GM19240 (cell line): Measurements from ENCODE around the gene SYPL1.
"Not testable (repeated sequence)": the region's sequence is repeated elsewhere in the genome, so short reads cannot be mapped to it uniquely, and the experiment has no call there.

Source experiments
- DNase-seq: peaks from one replicate; pipeline ENCODE4 v3.0.0; 2011; ENCODE audit warnings: low spot score; ENCODE audit not compliant: insufficient read length

Gene SYPL1

GRCh38 chr7:106112118-106112971, at the start of gene SYPL1:
SYPL1 (minus strand) TSS chr7:106112312; CDS start chr7:106112208, 104 bp downstream.
- DNase-seq: peak; percentile 57

DNA sequence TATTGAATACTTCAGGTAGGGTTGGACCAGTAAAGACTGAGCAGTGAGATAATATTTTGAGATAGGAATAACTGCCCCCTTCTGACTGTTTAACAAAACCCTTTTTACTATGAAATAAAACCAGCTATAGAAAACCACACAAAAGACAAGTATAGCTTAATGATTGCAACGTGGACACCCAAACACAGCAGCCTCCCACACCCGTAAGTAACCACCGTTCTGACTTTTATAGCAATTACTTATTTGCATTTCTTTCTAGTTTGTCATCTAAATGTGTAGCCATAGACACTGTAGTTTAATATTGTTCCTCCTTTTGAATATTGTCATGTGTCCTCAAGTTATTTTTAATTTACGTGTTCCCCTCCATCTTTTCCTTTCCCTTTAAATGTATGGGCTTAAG, 42.9 kb upstream of the SYPL1 start:
- DNase-seq: no peak

DNA sequence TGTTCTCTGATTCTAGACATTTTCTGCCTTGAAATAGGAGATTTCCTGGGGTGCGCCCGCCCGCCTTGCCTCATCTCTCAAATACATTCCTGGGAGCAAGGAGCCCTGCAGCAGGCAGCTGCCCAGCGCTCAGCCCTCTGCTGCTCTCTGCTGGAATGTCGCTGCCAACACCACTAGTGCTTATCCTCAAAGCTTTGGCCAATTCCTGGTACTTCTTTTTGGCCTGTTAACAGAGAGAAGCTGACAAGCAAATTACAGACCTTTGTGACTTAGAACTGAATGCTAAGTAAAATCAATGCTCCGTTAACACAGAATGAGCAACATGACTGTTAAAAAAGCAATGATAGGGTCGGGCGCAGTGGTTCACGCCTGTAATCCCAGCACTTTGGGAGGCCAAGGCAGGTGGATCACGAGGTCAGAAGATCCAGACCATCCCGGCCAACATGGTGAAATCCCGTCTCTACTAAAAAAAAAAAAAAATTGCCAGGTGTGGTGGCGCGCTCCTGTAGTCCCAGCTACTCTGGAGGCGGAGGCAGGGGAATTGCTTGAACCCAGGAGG, 41.9 kb upstream of the SYPL1 start:
- peak; percentile 57 for DNase-seq

DNA sequence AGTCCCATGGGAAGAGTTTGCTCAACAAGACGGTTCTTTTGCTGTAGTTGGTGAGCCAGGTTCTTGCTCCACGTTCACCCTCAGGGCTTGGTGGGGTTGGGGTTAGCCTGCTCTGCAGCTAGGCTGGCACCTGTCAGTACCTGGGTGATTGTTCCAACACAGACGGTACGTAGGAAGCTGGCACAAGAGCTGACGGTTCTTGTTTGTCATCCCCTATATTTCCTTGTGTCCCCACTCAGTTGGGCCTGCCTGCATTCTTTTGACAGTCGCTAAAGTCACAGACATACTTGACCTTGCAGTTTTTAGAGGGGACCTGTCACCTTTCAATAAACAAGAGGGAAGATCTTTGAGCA, 40.2 kb upstream of the SYPL1 start:
- no peak for DNase-seq

GRCh38 chr7:106151459-106152312, 39.6 kb upstream of the SYPL1 start:
- no peak for DNase-seq

DNA sequence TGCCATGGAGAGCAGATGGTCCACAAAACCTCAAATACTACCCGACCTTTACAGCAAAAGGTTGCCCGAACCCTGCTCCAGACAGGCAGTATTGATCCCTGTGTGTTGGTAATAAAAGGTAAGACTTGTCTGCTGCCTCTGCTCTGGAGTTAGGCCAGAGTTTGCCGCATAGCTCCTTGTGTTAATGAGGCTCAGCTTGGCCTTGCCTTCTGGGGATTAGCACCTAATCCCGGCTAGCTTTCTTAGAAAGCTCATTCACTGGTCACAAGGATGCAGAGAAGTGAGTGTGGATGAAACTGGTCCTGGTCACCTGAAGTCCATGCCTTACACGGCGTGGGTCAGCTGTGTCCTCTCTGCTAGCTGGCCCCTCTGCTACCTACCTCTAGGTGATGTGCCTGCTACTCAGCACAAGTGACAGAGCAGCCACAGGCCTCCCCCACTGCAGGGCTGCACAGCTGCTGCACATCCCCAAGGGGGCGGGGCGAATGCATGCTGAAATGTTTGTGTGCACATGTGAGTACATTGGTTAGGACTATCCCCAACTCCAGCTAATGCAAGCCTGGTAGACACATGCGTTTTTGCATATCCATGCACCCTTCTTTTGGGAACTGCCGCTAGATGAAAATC, 31.7 kb upstream of the SYPL1 start:
- DNase-seq: no peak

- no peak for DNase-seq
These were observed 30.0 kb upstream of the SYPL1 start for GRCh38 chr7:106142136-106142535.

DNA sequence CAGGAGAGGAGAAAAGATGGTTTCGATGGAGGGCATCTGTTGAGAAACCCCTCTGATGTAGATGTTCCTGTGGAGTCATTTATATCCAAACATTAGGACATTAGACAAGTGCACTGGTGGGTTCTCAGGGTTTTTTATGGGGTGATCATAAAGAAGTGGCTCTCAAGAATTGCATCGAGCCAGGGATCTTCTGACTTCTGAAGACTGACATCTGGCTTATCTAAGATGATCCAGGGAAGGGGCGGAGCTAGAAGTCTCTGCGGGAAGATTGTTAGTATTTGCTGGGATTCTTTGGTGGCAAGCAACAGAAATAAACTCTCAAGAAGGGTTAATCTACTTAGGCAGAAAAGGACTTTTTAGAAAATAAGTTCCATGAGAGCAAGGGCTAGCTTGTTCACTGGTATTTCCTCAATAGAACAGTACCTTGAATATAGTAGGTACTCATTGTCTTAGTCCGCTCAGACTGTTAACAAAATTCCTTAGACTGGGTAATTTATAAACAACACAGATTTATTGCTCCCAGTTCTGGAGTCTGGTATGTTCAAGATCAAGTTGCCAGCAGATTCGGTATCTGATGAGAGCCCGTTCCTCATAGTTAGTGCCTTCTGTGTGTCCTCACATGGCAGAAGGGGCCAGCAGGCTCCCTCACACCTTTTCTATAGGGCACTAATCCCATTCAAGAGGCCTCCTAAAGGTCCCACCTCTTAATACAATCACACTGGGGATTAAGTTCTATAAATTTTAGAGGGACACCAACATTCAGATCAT, 28.5 kb upstream of the SYPL1 start:
- no peak for DNase-seq

- no peak for DNase-seq
These were observed 27.4 kb upstream of the SYPL1 start for GRCh38 chr7:106139265-106140251.

DNA sequence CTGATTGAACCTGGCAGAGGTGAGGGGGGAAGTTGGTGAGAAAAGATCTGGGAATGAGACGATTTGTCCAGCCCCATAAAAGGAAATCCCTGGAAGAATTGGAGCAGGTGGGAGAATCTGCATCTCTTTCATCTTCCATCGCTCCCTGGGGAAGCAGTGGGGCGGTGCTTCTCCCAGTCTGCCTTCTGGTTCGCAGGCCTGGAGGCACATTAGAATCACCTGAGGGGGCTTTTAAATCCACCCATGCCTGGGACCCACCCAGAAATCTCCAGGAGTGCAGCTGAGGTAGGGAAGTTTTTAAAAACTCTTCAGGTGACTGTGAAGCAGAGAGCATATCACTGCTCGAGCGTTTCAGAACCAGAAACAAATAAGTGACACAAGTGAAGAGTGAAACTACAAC, 26.7 kb upstream of the SYPL1 start:
- no peak for DNase-seq

DNA sequence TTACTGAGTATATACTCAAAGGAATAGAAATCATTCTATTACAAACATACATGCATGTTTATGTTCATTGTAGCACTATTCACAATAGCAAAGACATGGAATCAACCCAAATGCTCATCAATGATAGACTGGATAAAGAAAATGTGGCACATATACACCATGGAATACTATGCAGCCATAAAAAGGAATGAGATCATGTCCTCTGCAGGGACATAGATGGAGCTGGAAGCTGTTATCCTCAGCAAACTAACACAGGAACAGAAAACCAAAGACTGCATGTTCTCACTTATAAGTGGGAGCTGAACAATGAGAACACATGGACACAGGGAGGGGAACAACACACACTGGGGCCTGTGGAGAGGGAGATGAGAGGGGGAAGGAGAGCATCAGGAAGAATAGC, 26.1 kb upstream of the SYPL1 start:
- DNase-seq: not testable (repeated sequence)

- DNase-seq: no peak
These were observed 22.1 kb upstream of the SYPL1 start for GRCh38 chr7:106134241-106134640.

DNA sequence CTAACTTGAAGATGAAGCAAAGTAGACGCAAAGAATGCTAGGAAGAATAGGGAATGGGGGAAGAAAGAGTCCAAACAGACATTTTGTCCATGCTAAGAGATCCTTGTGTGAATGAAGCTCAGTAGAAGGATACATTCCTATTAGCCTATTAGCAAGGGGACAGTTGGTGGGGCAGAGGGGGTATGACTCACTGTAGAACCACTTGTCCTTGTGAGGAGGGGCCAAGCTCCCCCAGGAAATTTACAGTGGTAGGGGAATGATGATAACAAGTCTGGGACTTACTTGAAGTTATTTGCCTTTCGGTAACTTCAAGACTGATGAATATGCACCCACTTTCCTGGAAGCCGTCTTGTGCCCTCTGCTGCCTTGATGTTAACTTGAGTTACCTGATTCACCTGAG, 17.2 kb upstream of the SYPL1 start:
- no peak for DNase-seq

DNA sequence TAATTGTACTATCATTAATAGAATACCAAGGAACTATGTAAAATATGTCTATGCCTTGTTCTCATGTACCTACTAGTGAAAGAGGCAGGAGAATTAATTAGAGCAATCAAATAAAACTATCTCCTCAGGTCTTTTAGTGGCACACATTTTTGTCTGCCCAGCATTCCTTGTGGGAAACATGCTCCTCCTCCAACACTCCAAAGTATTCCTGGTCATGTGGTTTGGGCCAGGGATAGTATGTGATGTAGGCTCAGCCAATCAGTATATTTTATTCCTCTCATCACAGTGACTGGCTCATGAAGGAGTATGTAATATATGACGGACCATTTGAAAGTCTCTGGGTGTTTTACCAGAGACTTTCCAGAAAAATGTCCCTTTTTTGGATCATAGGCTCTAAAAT, 16.7 kb upstream of the SYPL1 start:
- DNase-seq: no peak

- no peak for DNase-seq
These were observed 16.1 kb upstream of the SYPL1 start for GRCh38 chr7:106127984-106128780.

DNA sequence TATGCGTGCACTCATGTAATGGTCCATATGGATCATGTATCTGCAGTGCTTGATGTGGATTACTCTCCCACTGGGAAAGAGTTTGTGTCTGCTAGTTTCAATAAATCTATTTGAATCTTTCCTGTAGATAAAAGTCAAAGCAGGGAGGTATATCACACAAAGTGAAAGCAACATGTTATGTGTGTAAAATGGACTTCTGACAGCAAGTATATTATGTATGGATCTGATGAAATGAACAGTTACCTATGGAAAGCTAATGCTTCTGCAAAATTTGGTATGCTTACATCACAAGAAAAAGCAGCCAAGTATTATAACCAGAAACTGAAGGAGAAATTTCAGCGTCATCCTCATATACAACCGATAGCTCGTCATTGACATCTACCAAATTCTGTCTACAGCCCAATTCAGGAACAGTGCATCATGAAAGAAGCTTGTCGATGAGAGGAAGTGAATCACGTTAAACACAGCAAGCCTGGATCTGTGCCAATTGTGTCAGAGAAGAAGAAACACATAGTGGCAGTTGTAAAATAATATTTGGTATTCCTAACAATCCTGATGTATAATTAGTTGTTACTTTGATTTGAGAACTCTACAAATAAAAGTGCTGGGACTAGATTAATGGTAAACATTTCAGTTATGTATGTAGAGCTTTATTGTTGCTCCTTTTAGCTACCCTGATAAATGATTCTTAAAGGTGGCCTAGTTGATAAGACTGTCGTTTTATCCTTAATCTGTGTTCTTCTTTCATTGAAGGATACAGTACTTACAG, 14.2 kb upstream of the SYPL1 start:
- no peak for DNase-seq

GRCh38 chr7:106125417-106125816, 13.3 kb upstream of the SYPL1 start:
- DNase-seq: no peak

- DNase-seq: no peak
These were observed 12.1 kb upstream of the SYPL1 start for GRCh38 chr7:106124186-106124585.
